ENCODE results near the gene TSSK2.

- TF ChIP-seq CTCF (IDR thresholded peaks at IDR 0.05; ENCODE audit: poor library complexity, severe bottlenecking) (peak; percentile 35), EP300 (conservative IDR thresholded peaks at IDR 0.05; ENCODE audit: poor library complexity, severe bottlenecking) (no peak)
Measured at GRCh38 chr22:19103880-19104821, 27.0 kb upstream of the TSSK2 start.

All from neural cell (in vitro differentiated cells).